WTC11 (cell line): ENCODE results near the gene PRKCZ. TPM values are rescaled to one million over a fixed set of nuclear protein-coding genes. Genes with fewer than 3 reads are reported as not detected.

ENCODE experiments used
- ATAC-seq: fragments of 200-7000 bp; cut with Tn5 transposase; 2 replicates; pipeline ENCODE4 v1.10.0; 2021; ENCODE audit warnings: mild to moderate bottlenecking, moderate library complexity
- CTCF ChIA-PET: fragments of 300-600 bp; sonication (Branson Sonifier 250); formaldehyde crosslinking; loops from one replicate; lab custom pipeline; 2021; ENCODE audit warnings: antibody characterized with exemption; lab: Charles Lee
- POLR2A ChIA-PET: fragments of 350-600 bp; sonication (Branson Sonifier 250); formaldehyde crosslinking; loops from one replicate; lab custom pipeline; 2021; ENCODE audit warnings: antibody characterized with exemption; lab: Charles Lee
- DNase-seq: peaks from one replicate; pipeline ENCODE4 v3.0.0; 2021; ENCODE audit warnings: low spot score
- H3K27ac Mint-ChIP-seq: 2 replicates; pipeline ENCODE4 v1.8.0; 2021; ENCODE audit warnings: mixed read lengths
- H3K27me3 Mint-ChIP-seq: 2 replicates; pipeline ENCODE4 v1.8.0; 2021; ENCODE audit warnings: low read depth, mild to moderate bottlenecking, moderate library complexity, mixed read lengths
- H3K36me3 Mint-ChIP-seq: 2 replicates; pipeline ENCODE4 v1.8.0; 2021; ENCODE audit warnings: mixed read lengths
- H3K4me1 Mint-ChIP-seq: 2 replicates; pipeline ENCODE4 v1.8.0; 2022; ENCODE audit warnings: mixed read lengths
- H3K4me3 Mint-ChIP-seq: 2 replicates; pipeline ENCODE4 v1.8.0; 2021; ENCODE audit warnings: mild to moderate bottlenecking, moderate library complexity, mixed read lengths
- H3K9me3 Mint-ChIP-seq: 2 replicates; pipeline ENCODE4 v1.8.0; 2021; ENCODE audit warnings: mixed read lengths
- ATF3 ChIP-seq: sonication (generic); formaldehyde crosslinking; conservative IDR thresholded peaks from 2 replicates; pipeline ENCODE4 v1.8.1; 2022; ENCODE audit warnings: mild to moderate bottlenecking, missing genetic modification reagents
- ATF6 ChIP-seq: sonication (generic); formaldehyde crosslinking; IDR thresholded peaks from 2 replicates; pipeline ENCODE4 v1.8.1; 2023; ENCODE audit warnings: mild to moderate bottlenecking, missing genetic modification reagents
- E2F1 ChIP-seq: sonication (generic); formaldehyde crosslinking; IDR thresholded peaks from 2 replicates; pipeline ENCODE4 v1.8.0; 2022; ENCODE audit warnings: mild to moderate bottlenecking, missing genetic modification reagents
- E2F4 ChIP-seq: sonication (generic); formaldehyde crosslinking; IDR thresholded peaks from 2 replicates; pipeline ENCODE4 v1.8.1; 2022; ENCODE audit warnings: low read depth, mild to moderate bottlenecking, moderate library complexity, missing genetic modification reagents, borderline replicate concordance
- HMGA2 ChIP-seq: fragments of 250-450 bp; sonication (Bioruptor Pico); IDR thresholded peaks from 2 replicates; pipeline ENCODE4 v1.4.0; 2021; ENCODE audit warnings: mild to moderate bottlenecking, moderate library complexity
- HMGXB4 ChIP-seq: sonication (generic); formaldehyde crosslinking; IDR thresholded peaks from 2 replicates; pipeline ENCODE4 v1.8.1; 2023; ENCODE audit warnings: mild to moderate bottlenecking, moderate library complexity, missing genetic modification reagents
- KAT7 ChIP-seq: sonication (generic); formaldehyde crosslinking; IDR thresholded peaks from 2 replicates; pipeline ENCODE4 v1.8.1; 2023; ENCODE audit warnings: missing genetic modification reagents, mild to moderate bottlenecking, borderline replicate concordance
- MAX ChIP-seq: sonication (generic); formaldehyde crosslinking; IDR thresholded peaks from 2 replicates; pipeline ENCODE4 v1.8.0; 2022; ENCODE audit warnings: mild to moderate bottlenecking, missing genetic modification reagents
- MLX ChIP-seq: sonication (generic); formaldehyde crosslinking; IDR thresholded peaks from 2 replicates; pipeline ENCODE4 v1.8.1; 2023; ENCODE audit warnings: mild to moderate bottlenecking, missing genetic modification reagents, moderate library complexity
- MXD4 ChIP-seq: fragments of 250-450 bp; sonication (Bioruptor Pico); IDR thresholded peaks from 2 replicates; pipeline ENCODE4 v1.8.0; 2021; ENCODE audit warnings: mild to moderate bottlenecking, moderate library complexity, borderline replicate concordance
- RELA ChIP-seq: sonication (generic); formaldehyde crosslinking; IDR thresholded peaks from 2 replicates; pipeline ENCODE4 v1.8.1; 2022; ENCODE audit warnings: missing genetic modification reagents, mild to moderate bottlenecking, borderline replicate concordance
- RORB ChIP-seq: fragments of 250-450 bp; sonication (Bioruptor Pico); IDR thresholded peaks from 2 replicates; pipeline ENCODE4 v1.9.0; 2021; ENCODE audit warnings: mild to moderate bottlenecking
- SOX15 ChIP-seq: fragments of 250-450 bp; sonication (Bioruptor Pico); IDR thresholded peaks from 2 replicates; pipeline ENCODE4 v1.9.0; 2021; ENCODE audit warnings: mild to moderate bottlenecking
- STAT6 ChIP-seq: sonication (generic); formaldehyde crosslinking; conservative IDR thresholded peaks from 2 replicates; pipeline ENCODE4 v1.8.1; 2023; ENCODE audit warnings: mild to moderate bottlenecking, low read depth, missing genetic modification reagents, moderate library complexity
- TEAD1 ChIP-seq: sonication (generic); formaldehyde crosslinking; IDR thresholded peaks from 2 replicates; pipeline ENCODE4 v1.8.0; 2022; ENCODE audit warnings: mild to moderate bottlenecking, missing genetic modification reagents
- ZNF232 ChIP-seq: sonication (generic); formaldehyde crosslinking; IDR thresholded peaks from 2 replicates; pipeline ENCODE4 v1.8.0; 2022; ENCODE audit warnings: mild to moderate bottlenecking, missing genetic modification reagents
- ZNF317 ChIP-seq: sonication (generic); formaldehyde crosslinking; IDR thresholded peaks from 2 replicates; pipeline ENCODE4 v1.8.1; 2023; ENCODE audit warnings: low read depth, mild to moderate bottlenecking, moderate library complexity, missing genetic modification reagents, borderline replicate concordance
- ZNF416 ChIP-seq: fragments of 250-450 bp; sonication (Bioruptor Pico); IDR thresholded peaks from 2 replicates; pipeline ENCODE4 v1.9.0; 2021; ENCODE audit warnings: mild to moderate bottlenecking, inconsistent platforms
- ZNF423 ChIP-seq: fragments of 250-450 bp; sonication (Bioruptor Pico); IDR thresholded peaks from 2 replicates; pipeline ENCODE4 v2.1.2; 2022; ENCODE audit warnings: mild to moderate bottlenecking, moderate library complexity
- ZNF532 ChIP-seq: fragments of 250-450 bp; sonication (Bioruptor Pico); IDR thresholded peaks from 2 replicates; pipeline ENCODE4 v1.9.0; 2021; ENCODE audit warnings: mild to moderate bottlenecking, borderline replicate concordance
- total RNA-seq: library from RNA; stranded (reverse); gene quantifications from 3 replicates; pipeline ENCODE4 v1.2.3, GENCODE V29; 2021

The PRKCZ gene
- total RNA-seq, 1 experiment from 2014 or later: 52.5 TPM

GRCh38 chr1:2177946-2178538, 127.8 kb downstream of the PRKCZ start:
- no peak overlapping the region for H3K27ac Mint-ChIP-seq
- ATAC-seq (no peak), DNase-seq (no peak)
- H3K4me3 Mint-ChIP-seq: no peak overlapping the region
- CTCF ChIA-PET: interaction anchor here (2.4 kb wide), 1 partner anchor 38 kb away, joined by 6 read pairs; no protein-coding TSS in a partner anchor
- peaks cover 19% of the 10 kb centered on the region for H3K36me3 Mint-ChIP-seq
- 0 out of 2 replicates have a peak, but pooled peaks cover 3% of the 10 kb centered on the region for H3K4me1 Mint-ChIP-seq
- no peaks in the 10 kb centered on the region for H3K27me3 Mint-ChIP-seq
- TF ChIP-seq MLX (CRISPR knock-in tag): no peak
- no peak for TF ChIP-seq RELA
- no peak for TF ChIP-seq MAX (CRISPR knock-in tag)
- TF ChIP-seq RORB: no peak
- no peak for TF ChIP-seq KAT7 (CRISPR knock-in tag)
- TF ChIP-seq HMGA2 (CRISPR knock-in tag): no peak
- TF ChIP-seq STAT6 (CRISPR knock-in tag): no peak
- no peak for TF ChIP-seq ATF3 (CRISPR knock-in tag)
- no peak for TF ChIP-seq E2F1 (CRISPR knock-in tag)
- TF ChIP-seq HMGXB4 (CRISPR knock-in tag): no peak
- TF ChIP-seq TEAD1 (CRISPR knock-in tag): no peak
- no peak for TF ChIP-seq ATF6
- no peak for TF ChIP-seq ZNF232 (CRISPR knock-in tag)
- TF ChIP-seq E2F4 (CRISPR knock-in tag): no peak
- TF ChIP-seq MXD4: no peak
- no peak for TF ChIP-seq SOX15 (CRISPR knock-in tag)
- no peak for TF ChIP-seq ZNF532
- TF ChIP-seq ZNF423 (CRISPR knock-in tag): no peak
- TF ChIP-seq ZNF317: no peak
- no peak for TF ChIP-seq ZNF416
- TF ChIP-seq, all 79 proteins: peak for 0
- POLR2A ChIA-PET: no interaction called here
- no peaks in the 10 kb centered on the region for H3K9me3 Mint-ChIP-seq
